ELR (cell line): Measurements from ENCODE around the gene GAREM2.

Experiments
- DNase-seq: peaks from one replicate; pipeline ENCODE4 v3.0.0-alpha.2; 2015; ENCODE audit warnings: low read depth

Gene GAREM2

DNA sequence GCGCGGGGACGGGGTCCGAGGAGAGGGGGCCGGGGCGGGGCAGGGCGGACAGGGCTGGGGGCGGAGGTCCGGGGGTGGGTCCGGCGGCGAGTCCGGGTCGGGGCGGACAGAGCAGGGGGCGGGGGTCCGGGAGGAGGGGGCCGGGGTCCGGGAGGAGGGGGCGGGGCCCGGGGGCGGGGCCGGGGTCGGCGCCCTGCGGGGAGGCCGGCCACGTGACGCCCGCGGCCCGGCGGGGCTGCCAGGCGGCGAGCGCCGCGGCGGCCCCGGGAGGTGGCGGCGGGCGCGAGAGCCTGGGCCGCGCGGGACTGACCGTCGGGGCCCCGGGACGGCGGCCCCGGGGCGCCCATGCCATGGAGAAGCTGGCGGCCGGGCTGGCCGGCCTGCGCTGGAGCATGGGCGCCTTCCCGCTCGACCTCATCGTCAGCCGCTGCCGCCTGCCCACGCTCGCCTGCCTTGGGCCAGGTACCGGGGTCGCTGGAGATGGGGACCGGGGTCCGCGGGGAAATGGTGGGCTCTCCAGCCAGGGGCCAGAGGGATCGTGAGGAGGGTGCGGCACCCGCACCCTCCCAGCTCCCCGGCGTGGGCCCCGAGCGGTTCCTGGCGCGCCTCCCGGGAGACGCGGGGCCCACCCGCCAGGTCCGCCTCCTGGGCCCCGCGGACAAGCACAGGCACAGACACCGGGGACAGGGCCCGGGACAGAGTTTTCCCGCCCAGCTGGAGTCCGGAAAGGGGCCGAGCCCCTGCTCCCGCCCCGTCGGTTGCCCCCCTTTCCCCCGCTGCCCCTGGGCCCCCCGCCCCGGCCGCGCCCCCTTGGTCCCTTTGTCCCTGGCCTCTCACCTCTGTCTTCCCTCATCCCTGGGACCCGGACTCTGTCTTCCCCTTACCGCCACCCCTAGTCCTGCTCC is at the start of gene GAREM2:
GAREM2 (plus strand) TSS at position 218 of the 905 bp plus-strand sequence; CDS start at position 351, 133 bp downstream.
- DNase-seq = peak; percentile 13

DNA sequence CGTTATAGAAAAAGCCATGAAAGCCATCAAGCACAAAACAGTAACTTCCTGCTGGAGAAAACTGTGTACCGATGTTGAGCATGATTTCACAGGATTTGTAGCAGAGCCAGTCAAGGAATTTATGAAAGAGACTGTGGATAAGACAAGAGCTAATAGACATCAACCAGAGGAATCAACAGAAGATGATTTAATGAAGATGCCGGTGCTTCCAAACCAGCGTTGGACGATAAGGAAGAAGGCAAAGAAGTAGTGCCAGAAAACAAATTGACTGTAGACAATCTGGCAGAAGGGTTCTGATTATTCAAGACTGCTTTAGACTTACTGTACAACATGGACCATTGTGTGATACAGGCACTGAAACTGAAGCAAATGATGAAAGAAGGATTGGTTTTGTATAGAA is 49.5 kb upstream of the GAREM2 start:
- no peak for DNase-seq

DNA sequence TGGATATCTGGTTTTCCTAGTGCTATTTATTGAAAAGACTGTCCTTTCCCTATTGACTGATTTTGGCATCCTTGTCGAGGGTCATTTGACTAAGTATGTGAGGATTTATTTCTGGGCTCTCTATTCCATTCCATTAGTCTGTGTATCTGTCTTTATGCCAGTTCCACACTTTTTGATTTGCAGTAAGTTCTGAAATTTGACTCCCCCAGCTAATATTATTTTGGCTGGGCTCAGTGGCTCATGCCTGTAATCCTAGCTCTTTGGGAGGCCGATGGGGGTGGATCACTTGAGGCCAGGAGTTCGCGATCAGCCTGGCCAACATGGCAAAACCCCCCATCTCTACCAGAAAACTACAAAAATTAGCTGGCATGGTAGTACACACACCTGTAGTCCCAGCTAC is 46.8 kb upstream of the GAREM2 start:
- no peak for DNase-seq

DNA sequence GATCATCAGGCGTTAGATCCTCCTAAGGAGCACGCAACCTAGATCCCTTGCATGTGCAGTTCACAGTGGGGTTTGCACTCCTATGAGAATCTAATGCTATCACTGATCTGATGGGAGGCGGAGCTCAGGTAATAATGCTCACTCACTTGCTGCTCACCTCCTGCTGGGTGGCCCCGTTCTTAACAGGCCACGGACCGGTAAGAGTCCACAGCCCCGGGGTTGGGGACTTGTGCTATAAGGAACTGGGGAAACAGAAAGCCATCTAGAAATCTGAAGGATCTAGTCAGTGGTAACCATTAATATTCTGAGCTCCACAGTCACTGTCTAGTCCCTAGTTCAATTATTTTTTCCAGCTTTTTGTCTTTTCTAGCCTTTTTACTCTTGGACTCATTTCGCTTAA is 44.7 kb upstream of the GAREM2 start:
- DNase-seq = no peak

DNA sequence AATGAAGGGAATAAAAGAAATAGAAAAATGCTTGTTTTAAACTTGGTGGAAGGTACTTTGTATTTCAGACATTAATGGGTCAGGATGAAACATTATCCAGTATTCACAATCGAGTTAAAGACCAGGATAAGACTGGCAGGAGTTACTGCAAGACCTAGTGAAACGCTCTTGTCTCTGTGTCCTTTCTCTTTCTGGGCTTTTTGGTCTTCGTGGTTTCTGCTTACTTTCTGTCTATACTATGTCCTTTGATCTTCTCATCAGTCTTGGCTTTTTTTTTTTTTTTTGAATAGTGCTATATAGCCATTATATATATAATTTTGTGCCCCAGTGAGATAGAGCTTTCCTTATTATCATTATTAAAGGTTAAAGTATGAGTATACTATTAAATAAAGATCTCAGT is 42.1 kb upstream of the GAREM2 start:
- DNase-seq = no peak

DNA sequence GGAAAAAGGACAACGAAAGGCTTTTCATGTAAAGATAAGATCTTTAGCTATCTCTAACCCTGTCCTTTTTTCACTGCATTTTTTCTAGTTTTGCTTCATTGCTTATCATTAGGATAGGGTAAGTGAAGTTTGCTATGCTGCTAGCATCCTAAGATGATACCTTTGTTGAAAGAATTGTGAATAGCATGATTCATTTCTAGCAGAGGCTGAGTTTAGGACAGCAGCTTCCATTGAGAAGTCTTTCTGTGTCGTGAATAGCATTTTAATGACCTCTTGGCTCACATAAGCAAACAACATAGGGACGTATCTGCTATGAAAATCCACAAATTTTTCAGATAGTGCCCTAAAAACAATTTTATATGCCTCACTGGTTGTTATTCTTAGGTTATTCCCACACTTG is 36.4 kb upstream of the GAREM2 start:
- DNase-seq = no peak

DNA sequence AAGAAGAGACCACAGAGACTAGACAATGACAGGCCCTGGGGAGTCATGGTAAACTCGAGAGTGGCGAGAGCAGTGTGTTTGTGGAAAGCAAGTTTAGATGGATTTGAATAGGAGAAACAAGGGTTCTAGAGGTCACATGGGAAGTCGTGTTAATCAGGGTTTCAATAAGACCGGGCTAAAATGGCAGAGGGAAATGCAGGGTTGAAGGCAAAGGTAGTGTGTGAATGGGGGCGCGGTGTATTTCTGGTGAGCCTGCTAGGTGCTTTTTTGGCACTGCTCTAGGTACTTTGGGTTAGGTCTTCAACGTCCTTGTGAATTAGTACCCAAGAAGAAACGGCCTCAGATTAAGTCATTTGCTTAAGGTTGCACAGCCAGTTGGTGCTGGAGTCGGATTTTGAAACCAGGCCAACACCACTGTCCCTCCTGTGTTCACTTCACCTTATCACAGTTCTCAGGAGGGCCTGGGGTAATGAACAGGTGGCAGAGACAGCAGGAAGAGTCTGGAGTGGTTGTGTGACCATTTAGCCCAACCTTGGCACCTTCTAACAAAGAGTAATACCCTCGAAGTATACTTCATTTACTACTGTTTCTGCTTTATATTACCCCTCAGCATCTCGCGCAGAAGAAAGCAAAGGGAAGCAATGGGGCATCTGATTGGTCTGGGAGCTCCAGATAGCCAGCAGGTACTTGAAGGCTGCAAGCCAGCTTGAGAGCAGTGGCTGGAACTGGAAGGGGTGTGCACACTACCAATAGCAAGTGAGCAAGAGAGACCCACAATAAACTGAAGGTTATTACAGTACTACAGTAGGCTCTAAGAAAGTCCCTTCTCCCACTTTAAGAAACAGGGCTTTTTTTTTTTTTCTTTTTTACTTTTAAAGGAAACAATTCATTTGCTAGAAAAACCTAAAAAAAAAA is 33.4 kb upstream of the GAREM2 start:
- DNase-seq = peak; percentile 13

DNA sequence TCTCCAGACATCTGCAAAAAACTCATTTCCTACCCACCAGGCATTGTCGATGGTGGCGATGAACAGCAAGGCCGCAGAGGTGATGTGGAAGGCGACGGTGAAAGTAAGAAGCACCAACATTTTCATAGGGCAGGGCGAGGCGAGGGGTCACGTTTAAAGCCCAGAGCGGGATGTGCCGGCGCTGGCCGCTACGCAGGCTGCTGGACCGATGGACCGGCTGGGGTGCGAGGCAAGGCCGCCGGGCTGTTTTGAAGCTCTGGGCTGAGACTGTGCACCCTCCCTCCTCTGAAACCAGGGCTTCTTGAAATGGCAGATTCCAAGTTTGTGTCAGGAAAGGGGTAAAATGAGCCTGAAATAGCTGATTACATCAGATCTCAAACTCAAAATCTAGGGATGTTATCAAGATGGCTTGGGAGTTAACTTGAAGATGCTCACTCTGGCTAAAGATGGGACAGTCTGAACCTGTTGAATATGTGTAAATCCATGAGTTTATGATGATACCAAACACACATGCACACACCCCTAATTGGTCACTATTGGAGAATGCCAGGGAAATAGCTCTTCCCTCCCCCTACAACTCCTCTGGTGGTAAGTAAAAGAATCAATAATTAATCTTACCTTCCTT is 31.6 kb upstream of the GAREM2 start:
- DNase-seq = peak; percentile 10

DNA sequence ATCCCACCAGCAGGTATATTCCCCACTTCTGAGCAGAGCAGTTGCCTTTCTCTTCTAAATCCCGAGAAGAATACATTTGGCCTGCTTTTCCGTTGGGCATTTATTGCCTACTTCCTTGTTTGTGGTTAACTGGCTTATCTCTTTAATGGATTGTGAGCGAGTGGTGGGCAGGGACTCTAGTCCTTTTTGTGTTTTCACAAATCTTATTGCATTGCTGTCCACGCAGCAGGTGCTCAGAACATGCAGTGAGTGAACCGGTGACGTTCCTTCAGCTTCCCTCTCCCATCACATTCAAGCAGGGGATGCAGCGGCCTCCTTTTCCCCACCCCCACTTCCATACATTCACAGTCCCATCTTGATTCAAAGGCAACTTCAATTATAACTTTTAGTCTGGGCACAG is 28.9 kb upstream of the GAREM2 start:
- no peak for DNase-seq

DNA sequence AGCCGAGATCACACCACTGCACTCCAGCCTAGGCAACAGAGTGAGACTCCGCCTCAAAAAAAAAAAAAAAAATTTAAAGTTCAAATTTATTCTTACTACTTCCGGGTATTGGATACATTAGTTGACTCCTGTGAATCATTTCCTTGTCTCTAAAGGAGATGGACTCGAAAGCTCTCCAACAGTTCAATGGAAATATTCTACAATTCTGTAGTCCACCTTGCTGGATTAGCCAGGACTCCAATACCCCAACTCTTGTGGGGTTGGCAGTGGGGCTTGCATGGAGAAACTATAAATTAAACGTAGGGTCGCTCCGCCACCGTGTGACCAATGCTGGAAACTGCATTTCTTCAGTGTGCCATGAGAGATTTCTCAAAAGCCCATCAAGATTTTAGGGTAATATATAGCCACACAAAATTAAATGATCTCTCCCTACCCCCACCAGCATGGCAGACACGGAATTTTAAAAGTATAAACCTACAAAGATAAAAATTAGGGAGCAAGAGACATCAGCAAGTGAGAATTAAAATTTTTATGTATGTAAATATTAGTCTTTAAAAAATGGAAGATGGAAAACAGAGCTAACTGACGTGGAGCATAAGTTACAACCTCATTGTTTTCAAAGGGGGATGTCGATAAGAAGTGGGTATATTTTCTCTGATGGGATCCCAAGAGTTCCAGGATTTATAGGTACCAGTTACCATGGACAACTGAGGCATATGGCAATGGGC is 27.8 kb upstream of the GAREM2 start:
- peak; percentile 72 for DNase-seq

DNA sequence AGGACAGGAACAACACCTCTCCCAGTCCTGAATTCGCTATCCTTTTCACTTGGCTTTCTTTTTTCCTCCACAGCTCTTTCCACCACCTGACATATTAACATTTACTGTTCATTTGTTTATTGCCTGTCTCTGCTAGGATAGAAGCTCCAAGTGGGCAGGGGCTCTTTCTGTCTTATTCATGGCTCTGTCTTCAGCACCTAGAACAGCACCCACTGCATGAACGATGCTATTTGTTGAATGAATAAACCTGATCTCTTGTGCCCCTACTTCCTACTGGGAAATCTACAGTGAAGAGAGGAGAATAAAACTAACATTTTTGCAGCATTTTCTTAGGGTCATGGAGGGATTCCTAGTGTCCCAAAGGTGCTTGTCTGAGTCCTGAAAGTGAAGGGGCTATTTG is 24.4 kb upstream of the GAREM2 start:
- DNase-seq = peak; percentile 25

DNA sequence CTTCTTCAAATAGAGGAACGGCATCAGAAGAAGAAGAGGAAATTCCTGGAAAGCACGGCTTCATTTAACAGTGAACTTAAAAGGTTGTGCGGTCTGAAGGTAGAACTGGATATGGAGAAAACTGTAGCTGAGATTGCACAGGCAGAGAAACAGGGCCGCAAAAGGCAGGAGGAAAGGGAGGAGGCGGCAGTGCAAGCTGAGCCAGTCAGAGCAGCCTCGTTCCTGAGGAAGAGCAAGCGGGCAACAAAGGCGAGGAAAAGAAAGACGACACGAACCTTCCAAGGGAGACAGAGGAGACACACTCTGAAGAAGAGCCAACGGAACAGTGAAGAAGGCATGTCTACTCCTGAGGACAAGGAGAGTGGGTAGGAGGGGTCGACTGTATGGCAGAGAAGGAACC is 22.6 kb upstream of the GAREM2 start:
- no peak for DNase-seq

DNA sequence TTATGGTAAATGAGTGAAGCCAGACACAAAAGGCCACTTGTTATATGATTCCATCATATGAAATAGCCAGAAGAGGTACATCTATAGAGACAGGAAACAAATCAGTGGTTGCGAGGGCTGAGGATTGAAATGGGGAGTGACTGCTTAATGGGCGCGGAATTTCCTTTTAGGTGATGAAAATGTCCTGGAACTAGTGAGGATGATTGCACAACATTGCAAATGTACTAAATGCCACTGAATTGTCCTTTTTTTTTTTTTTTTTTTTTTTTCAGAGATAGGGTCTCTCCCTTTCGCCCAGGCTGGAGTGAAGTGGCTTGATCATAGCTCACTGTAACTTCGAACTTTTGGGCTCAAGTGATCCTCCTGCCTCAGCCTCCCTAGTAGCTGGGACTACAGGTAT is 15.3 kb upstream of the GAREM2 start:
- DNase-seq = no peak

DNA sequence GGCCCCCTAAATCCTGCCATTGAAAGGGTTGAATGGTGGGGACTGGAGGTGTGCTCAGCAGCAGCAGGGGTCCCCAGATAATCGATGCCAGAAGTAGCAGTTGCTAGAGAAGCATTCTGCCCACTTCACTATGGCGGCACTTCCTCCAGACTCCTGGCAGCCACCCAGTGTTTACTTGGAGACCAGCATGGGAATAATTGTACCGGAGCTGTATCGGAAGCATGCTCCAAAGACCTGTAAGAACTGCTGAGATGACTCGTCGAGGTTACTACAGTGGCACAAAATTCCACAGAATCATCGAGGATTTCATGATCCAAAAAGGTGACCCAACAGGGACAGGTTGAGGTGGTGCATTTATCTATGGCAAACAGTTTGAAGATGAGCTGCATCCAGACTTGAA is 11.0 kb upstream of the GAREM2 start:
- no peak for DNase-seq

DNA sequence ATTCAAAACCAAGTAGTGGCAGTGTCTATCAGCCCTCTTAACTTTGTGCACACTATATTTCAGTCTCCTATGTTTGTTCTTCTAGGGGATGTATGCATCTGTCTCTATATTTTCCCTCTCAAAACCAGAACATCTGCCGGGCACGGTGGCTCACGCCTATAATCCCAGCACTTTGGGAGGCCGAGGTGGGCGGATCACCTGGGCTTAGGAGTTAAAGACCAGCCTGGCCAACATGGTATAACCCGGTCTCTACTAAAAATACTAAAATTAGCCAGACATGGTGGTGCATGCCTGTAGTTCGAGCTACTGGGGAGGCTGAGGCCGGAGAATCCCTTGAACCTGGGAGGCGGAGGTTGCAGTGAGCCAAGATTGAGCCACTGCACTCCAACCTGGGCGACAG is 9.9 kb upstream of the GAREM2 start:
- DNase-seq = no peak

DNA sequence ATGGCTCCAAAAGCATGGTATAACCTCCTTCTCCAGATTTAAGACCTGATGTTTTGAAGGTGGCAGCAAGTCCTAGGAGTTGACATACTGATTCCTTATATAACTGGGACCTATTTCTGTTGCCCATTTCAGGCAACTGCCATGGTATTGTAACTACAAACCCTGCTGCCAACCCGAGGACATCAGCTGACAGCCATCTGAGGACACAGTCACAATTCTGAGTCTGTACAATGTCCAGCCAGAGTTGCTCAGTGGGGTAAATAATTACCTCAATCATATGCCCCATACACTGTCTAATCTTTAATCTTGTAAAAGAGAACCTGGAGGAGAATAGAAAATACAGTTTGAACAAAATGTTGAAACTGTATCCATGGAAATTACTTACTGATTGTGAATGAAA is 8.7 kb upstream of the GAREM2 start:
- DNase-seq = no peak

DNA sequence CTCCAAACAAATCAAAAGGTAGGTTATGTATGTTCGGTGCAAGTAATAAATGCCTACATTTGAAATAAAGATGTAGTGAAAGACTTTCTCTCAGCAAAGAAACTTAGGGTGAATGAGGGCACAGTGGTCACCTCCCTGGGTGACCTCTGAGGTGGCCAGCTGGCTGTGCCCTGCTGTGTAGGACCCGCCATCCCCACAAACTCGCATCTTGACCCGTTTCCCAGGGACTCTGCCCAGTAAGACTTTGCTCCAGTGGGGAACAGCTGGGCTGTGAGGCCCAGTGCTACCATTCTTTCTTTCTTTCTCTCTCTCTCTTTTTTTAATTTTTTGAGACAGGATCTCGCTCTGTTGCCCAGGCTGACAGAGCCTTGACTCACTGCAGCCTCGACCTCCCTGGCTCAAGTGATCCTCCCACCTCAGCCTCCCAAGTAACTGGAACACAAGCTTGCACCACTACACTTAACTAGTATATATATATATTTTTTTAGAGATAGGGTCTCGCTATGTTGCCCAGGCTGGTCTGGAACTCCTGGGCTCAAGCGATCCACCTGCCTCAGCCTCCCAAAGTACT is 8.2 kb upstream of the GAREM2 start:
- DNase-seq = no peak

DNA sequence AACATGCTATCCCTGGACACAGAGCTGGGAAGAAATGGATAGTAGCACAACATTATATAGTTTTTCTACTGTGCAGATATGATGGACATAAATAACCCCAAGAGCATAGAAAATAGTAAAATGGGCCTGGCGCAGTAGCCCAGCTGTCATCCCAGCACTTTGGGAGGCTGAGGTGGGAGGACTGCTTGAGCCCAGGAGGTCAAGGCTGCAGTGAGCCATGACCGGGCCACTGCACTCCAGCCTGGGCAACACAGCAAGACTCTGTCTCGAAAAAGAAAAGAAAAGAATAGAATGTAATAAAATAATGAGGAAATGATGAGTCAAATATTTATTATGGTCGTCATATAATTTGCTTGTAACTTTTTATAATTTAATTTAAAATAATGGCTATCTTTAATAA is 7.5 kb upstream of the GAREM2 start:
- no peak for DNase-seq

DNA sequence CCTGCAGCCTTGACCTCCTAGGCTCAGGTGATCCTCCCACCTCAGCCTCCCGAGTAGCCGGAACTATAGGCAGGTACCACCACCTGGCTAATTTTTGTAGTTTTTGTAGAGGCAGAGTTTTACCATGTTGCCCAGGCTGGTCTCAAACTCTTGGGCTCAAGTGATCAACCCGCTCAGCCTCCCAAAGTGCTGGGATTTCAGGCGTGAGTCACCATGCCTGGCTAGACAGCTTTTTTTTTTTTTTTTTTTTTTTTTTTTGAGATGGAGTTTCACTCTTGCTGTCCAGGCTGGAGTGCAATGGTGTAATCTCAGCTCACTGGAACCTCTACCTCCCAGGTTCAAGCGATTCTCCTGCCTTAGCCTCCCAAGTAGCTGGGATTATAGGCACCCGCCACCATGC is 6.3 kb upstream of the GAREM2 start:
- DNase-seq = peak; percentile 42

DNA sequence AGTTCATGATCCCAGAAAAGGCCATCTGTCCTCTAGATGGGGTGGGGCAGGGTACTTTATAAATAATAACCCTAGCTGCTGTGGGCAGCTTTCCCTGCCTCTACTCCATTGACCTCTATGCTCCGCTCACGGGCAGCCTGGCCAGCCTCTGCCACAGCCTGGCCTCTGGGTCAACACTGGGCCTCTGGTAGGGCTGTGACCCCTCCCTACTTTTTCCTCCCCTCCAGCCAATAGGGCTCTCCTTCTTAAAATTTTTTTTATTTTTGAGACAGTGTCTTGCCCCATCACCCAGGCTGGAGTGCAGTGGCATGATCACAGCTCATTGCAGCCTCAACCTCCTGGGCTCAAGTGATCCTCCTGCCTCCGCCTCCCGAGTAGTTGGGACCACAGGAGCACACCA is 4.1 kb upstream of the GAREM2 start:
- no peak for DNase-seq

DNA sequence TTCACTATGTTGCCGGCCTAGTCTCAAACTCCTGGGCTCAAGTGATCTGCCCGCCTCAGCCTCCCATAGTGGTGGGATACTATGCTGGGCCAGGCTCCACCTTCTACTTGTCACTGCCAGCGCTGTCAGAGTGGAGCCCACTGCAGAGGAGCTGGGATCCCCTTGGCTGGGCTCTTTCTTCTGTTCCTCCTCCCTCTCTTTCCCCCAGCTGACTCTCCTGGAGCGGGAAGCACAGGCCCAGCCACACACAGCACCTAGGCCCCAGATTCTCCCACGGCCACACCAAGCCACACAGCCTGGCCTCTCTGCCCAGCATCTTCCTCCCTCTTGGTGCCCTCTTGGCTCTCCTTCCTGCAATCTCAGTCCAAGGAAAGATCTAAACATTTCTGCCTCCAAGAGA is 3.7 kb upstream of the GAREM2 start:
- no peak for DNase-seq
